H9 (cell line): ENCODE data around the gene IMPACT. TPM values are rescaled to one million over a fixed set of nuclear protein-coding genes. Genes with fewer than 3 reads are reported as not detected.

Source experiments
- DNase-seq: peaks from one replicate; pipeline ENCODE4 v3.0.0-alpha.2; 2017
- H2AFZ ChIP-seq: one replicate; pipeline ENCODE4 v1.6.1; 2013; ENCODE audit warnings: mild to moderate bottlenecking, low read length, control low read depth, moderate library complexity
- H2AK5ac ChIP-seq: 2 replicates; pipeline ENCODE4 v1.6.1; 2013; ENCODE audit warnings: low read length, control low read depth, mixed read lengths; ENCODE audit not compliant: insufficient read length
- H2BK120ac ChIP-seq: one replicate; pipeline ENCODE4 v1.6.1; 2013; ENCODE audit warnings: low read depth, mild to moderate bottlenecking, low read length, control low read depth, inconsistent platforms; ENCODE audit not compliant: poor library complexity, severe bottlenecking
- H2BK12ac ChIP-seq: 2 replicates; pipeline ENCODE4 v1.6.1; 2013; ENCODE audit warnings: low read length, control low read depth, mixed read lengths, low read depth; ENCODE audit not compliant: insufficient read length
- H2BK15ac ChIP-seq: 2 replicates; pipeline ENCODE4 v1.6.1; 2013; ENCODE audit warnings: low read depth, low read length, control low read depth
- H2BK20ac ChIP-seq: one replicate; pipeline ENCODE4 v1.6.1; 2013; ENCODE audit warnings: low read depth, mild to moderate bottlenecking, low read length, control low read depth, inconsistent platforms; ENCODE audit not compliant: poor library complexity, severe bottlenecking
- H2BK5ac ChIP-seq: 2 replicates; pipeline ENCODE4 v1.6.1; 2013; ENCODE audit warnings: low read length, control low read depth, mixed read lengths; ENCODE audit not compliant: insufficient read length
- H3K14ac ChIP-seq: 2 replicates; pipeline ENCODE4 v1.6.1; 2013; ENCODE audit warnings: low read length, control low read depth; ENCODE audit not compliant: insufficient read depth
- H3K18ac ChIP-seq: 2 replicates; pipeline ENCODE4 v1.6.1; 2013; ENCODE audit warnings: low read depth, mild to moderate bottlenecking, mixed read lengths, low read length, control low read depth; ENCODE audit not compliant: insufficient read length
- H3K23ac ChIP-seq: 2 replicates; pipeline ENCODE4 v1.6.1; 2013; ENCODE audit warnings: low read length, control low read depth, mixed read lengths, low read depth; ENCODE audit not compliant: insufficient read length
- H3K23me2 ChIP-seq: 2 replicates; pipeline ENCODE4 v1.6.1; 2013; ENCODE audit warnings: low read depth, mild to moderate bottlenecking, mixed read lengths, low read length, control low read depth; ENCODE audit not compliant: insufficient read length, poor library complexity, severe bottlenecking
- H3K27ac ChIP-seq: 2 replicates; pipeline ENCODE4 v1.5.1; 2013; ENCODE audit warnings: low read length, control low read depth, mixed read lengths, low read depth; ENCODE audit not compliant: insufficient read length
- H3K27me3 ChIP-seq: 2 replicates; pipeline ENCODE4 v1.6.1; 2013; ENCODE audit warnings: low read length, control low read depth, inconsistent platforms; ENCODE audit not compliant: insufficient read depth
- H3K4ac ChIP-seq: 2 replicates; pipeline ENCODE4 v1.6.1; 2013; ENCODE audit warnings: low read depth, mild to moderate bottlenecking, control low read depth, inconsistent platforms, low read length, moderate library complexity
- H3K4me1 ChIP-seq: 2 replicates; pipeline ENCODE4 v1.6.1; 2013; ENCODE audit warnings: low read length, control low read depth, inconsistent platforms; ENCODE audit not compliant: insufficient read depth
- H3K4me2 ChIP-seq: 2 replicates; pipeline ENCODE4 v1.6.1; 2013; ENCODE audit warnings: low read length, control low read depth, mixed read lengths; ENCODE audit not compliant: insufficient read length, insufficient read depth
- H3K56ac ChIP-seq: 2 replicates; pipeline ENCODE4 v1.6.1; 2013; ENCODE audit warnings: low read depth, mild to moderate bottlenecking, mixed read lengths, low read length, control low read depth; ENCODE audit not compliant: insufficient read length
- H3K79me1 ChIP-seq: 2 replicates; pipeline ENCODE4 v1.6.1; 2013; ENCODE audit warnings: low read depth, mild to moderate bottlenecking, moderate library complexity, low read length, control low read depth, inconsistent platforms; ENCODE audit not compliant: insufficient read depth, poor library complexity, severe bottlenecking
- H3K79me2 ChIP-seq: 2 replicates; pipeline ENCODE4 v1.6.1; 2013; ENCODE audit warnings: low read length, control low read depth, inconsistent platforms; ENCODE audit not compliant: insufficient read depth
- H3K9ac ChIP-seq: 2 replicates; pipeline ENCODE4 v1.6.1; 2013; ENCODE audit warnings: low read length, control low read depth, mixed read lengths; ENCODE audit not compliant: insufficient read length; ENCODE audit errors: extremely low read depth
- H3K9me3 ChIP-seq: one replicate; pipeline ENCODE4 v1.6.1; 2013; ENCODE audit warnings: low read depth, low read length, inconsistent platforms; ENCODE audit not compliant: control insufficient read depth
- H3T11ph ChIP-seq: one replicate; pipeline ENCODE4 v1.6.1; 2013; ENCODE audit warnings: mild to moderate bottlenecking, low read length, control low read depth, inconsistent platforms
- H4K20me1 ChIP-seq: one replicate; pipeline ENCODE4 v1.6.1; 2013; ENCODE audit not compliant: control insufficient read depth, insufficient read length, insufficient read depth
- H4K5ac ChIP-seq: 2 replicates; pipeline ENCODE4 v1.6.1; 2013; ENCODE audit warnings: low read depth, mild to moderate bottlenecking, mixed read lengths, low read length, control low read depth; ENCODE audit not compliant: insufficient read length
- H4K8ac ChIP-seq: replicated peaks from 2 replicates; pipeline ENCODE4 v1.6.1; 2013; ENCODE audit warnings: low read length, control low read depth, mixed read lengths, low read depth; ENCODE audit not compliant: insufficient read length
- H4K91ac ChIP-seq: 2 replicates; pipeline ENCODE4 v1.6.1; 2013; ENCODE audit warnings: low read depth, mild to moderate bottlenecking, moderate library complexity, mixed read lengths, low read length, control low read depth; ENCODE audit not compliant: insufficient read length
- H3K27ac Mint-ChIP-seq, 3 experiments: 2 replicates in 2 of 3; 3 replicates in 1 of 3; pipeline ENCODE4 v1.8.0; 2020 to 2021; ENCODE audit warnings: mixed read lengths in 3 of 3, mild to moderate bottlenecking in 1 of 3, moderate library complexity in 1 of 3
- H3K27me3 Mint-ChIP-seq: 2 replicates; pipeline ENCODE4 v1.8.0; 2021; ENCODE audit warnings: low read depth, mild to moderate bottlenecking, moderate library complexity, mixed read lengths
- H3K36me3 Mint-ChIP-seq, 3 experiments: 2 replicates in 2 of 3; 3 replicates in 1 of 3; pipeline ENCODE4 v1.8.0; 2020 to 2021; ENCODE audit warnings: low read depth in 3 of 3, mixed read lengths in 3 of 3; ENCODE audit not compliant: insufficient read depth in 1 of 3
- H3K4me1 Mint-ChIP-seq, 2 experiments: 2 replicates each; pipeline ENCODE4 v1.8.0; 2020; ENCODE audit warnings: mixed read lengths in 2 of 2
- H3K4me3 Mint-ChIP-seq, 2 experiments: 2 replicates in 1 of 2; 3 replicates in 1 of 2; pipeline ENCODE4 v1.8.0; 2020 to 2021; ENCODE audit warnings: mild to moderate bottlenecking in 2 of 2, mixed read lengths in 2 of 2, moderate library complexity in 1 of 2
- H3K9me3 Mint-ChIP-seq, 2 experiments: 2 replicates in 1 of 2; 3 replicates in 1 of 2; pipeline ENCODE4 v1.8.0; 2020; ENCODE audit warnings: mild to moderate bottlenecking in 2 of 2, mixed read lengths in 2 of 2, moderate library complexity in 1 of 2
- WGBS: extraction: QIAGEN DNeasy Blood & Tissue Kit; methylation state at CpG from one replicate; pipeline ENCODE4 v1.1.7; 2013; ENCODE audit warnings: missing lambda C conversion rate, low lambda C conversion rate, mixed read lengths; ENCODE audit not compliant: insufficient read length; ENCODE audit errors: extremely low coverage; 5-methylcytosine and 5-hydroxymethylcytosine counted together
- total RNA-seq: library from RNA; stranded (reverse); gene quantifications from 2 replicates; pipeline ENCODE4 v1.2.1, GENCODE V29; 2021
- TF ChIP-seq, protein P1 (sequence below): fragments of 200-600 bp; sonication (generic); conservative IDR thresholded peaks from 3 replicates; pipeline ENCODE4 v1.8.0; 2021; ENCODE audit warnings: antibody characterized with exemption, mild to moderate bottlenecking

IMPACT gene
- total RNA-seq, 1 experiment from 2014 or later, result 41.9 TPM

DNA sequence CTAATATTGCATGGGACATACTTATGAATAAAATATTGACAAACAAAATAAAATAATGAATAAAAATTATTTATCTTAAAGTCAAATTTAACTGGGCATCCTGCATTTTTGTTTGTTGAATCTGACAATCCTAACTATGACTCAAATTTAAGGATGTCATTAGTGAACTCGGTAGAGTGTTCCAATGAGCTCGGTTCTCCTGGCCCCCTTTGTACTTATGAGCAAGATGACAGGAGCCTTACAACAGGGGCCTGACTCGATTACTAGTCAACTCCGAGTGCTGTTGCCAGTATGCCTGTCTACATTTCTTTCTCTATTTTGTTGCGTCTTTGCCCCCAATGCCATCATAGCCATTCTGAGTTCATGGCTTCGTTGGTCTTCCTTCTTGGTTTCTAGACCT is 74.3 kb downstream of the IMPACT start:
- Histone ChIP-seq H3K4ac (no peak overlapping the region), H3T11ph (no peak overlapping the region), H3K23ac (no peak overlapping the region), H3K56ac (no peak overlapping the region), H3K4me1 (no peaks in the 10 kb centered on the region), H2AFZ (no peak overlapping the region), H3K79me2 (no peaks in the 10 kb centered on the region), H3K14ac (no peak overlapping the region), H4K8ac (no peak overlapping the region), H2BK20ac (no peak overlapping the region), H4K91ac (no peak overlapping the region), H3K9me3 (no peaks in the 10 kb centered on the region), H2AK5ac (no peak overlapping the region), H3K79me1 (no peaks in the 10 kb centered on the region), H3K9ac (no peak overlapping the region), H2BK120ac (no peak overlapping the region), H3K18ac (no peak overlapping the region), H3K27me3 (no peaks in the 10 kb centered on the region), H4K5ac (no peak overlapping the region), H3K23me2 (no peaks in the 10 kb centered on the region), H2BK5ac (no peak overlapping the region), H2BK15ac (no peak overlapping the region), H4K20me1 (no peaks in the 10 kb centered on the region), H3K27ac (no peak overlapping the region), H3K4me2 (no peak overlapping the region), H2BK12ac (no peak overlapping the region)
- WGBS, result no CpG with 5 or more reads among the region's 6 CpGs
- no peak overlapping the region for H3K27ac Mint-ChIP-seq
- H3K9me3 Mint-ChIP-seq, result no peaks in the 10 kb centered on the region; a peak in 1 of 5 replicates
- H3K4me3 Mint-ChIP-seq, result no peak overlapping the region
- no peaks in the 10 kb centered on the region for H3K36me3 Mint-ChIP-seq
- H3K4me1 Mint-ChIP-seq, result no peaks in the 10 kb centered on the region
- peaks cover 3% of the 10 kb centered on the region; the same call in 1 of the 2 replicates for H3K27me3 Mint-ChIP-seq
- DNase-seq, result no peak
- TF ChIP-seq, protein P1, sequence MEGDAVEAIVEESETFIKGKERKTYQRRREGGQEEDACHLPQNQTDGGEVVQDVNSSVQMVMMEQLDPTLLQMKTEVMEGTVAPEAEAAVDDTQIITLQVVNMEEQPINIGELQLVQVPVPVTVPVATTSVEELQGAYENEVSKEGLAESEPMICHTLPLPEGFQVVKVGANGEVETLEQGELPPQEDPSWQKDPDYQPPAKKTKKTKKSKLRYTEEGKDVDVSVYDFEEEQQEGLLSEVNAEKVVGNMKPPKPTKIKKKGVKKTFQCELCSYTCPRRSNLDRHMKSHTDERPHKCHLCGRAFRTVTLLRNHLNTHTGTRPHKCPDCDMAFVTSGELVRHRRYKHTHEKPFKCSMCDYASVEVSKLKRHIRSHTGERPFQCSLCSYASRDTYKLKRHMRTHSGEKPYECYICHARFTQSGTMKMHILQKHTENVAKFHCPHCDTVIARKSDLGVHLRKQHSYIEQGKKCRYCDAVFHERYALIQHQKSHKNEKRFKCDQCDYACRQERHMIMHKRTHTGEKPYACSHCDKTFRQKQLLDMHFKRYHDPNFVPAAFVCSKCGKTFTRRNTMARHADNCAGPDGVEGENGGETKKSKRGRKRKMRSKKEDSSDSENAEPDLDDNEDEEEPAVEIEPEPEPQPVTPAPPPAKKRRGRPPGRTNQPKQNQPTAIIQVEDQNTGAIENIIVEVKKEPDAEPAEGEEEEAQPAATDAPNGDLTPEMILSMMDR, result no peak
